Peyer's patch (tissue), 4 donors: ENCODE results near the gene THRAP3. TPM values are rescaled to one million over a fixed set of nuclear protein-coding genes. Genes with fewer than 3 reads are reported as not detected.

ENCODE experiments used
- DNase-seq, 3 donors: peaks; one replicate each; pipeline ENCODE4 v3.0.0-alpha.2; 2017 to 2019
- H3K27ac ChIP-seq, 4 donors: fragments of 200-600 bp; sonication (generic); one replicate each; pipeline ENCODE4 v1.5.1; 2016 to 2019
- H3K27me3 ChIP-seq, 2 donors: fragments of 200-600 bp; sonication (generic); one replicate each; pipeline ENCODE4 v1.5.1; 2019
- H3K36me3 ChIP-seq, 3 donors: fragments of 200-600 bp; sonication (generic); one replicate each; pipeline ENCODE4 v1.5.1; 2016 to 2019
- H3K4me1 ChIP-seq, 4 donors: fragments of 200-600 bp; sonication (generic); one replicate each; pipeline ENCODE4 v1.5.1; 2016 to 2019
- H3K4me3 ChIP-seq, 4 donors: fragments of 200-600 bp; sonication (generic); 1 replicate in 3 of 4; 2 replicates in 1 of 4; pipeline ENCODE4 v1.5.1; 2016 to 2019; ENCODE audit warnings: mild to moderate bottlenecking in 1 of 4
- H3K9me3 ChIP-seq, 4 donors: fragments of 200-600 bp; sonication (generic); one replicate each; pipeline ENCODE4 v1.5.1; 2016 to 2019; ENCODE audit warnings: mild to moderate bottlenecking in 1 of 4
- CTCF ChIP-seq, 6 experiments: fragments of 450-650 bp in 4 of 6; fragments of 200-600 bp in 2 of 6; sonication (generic) in 1 of 6; IDR thresholded peaks; one replicate each; pipeline ENCODE4 v1.5.1; 2017 to 2019; ENCODE audit warnings: antibody characterized with exemption in 6 of 6, mild to moderate bottlenecking in 3 of 6, moderate library complexity in 1 of 6
- POLR2A ChIP-seq, 2 donors: fragments of 450-650 bp; IDR thresholded peaks; one replicate each; pipeline ENCODE4 v1.5.1; 2017; ENCODE audit warnings: antibody characterized with exemption in 2 of 2, mild to moderate bottlenecking in 2 of 2, moderate library complexity in 2 of 2
- total RNA-seq, 4 donors: library from RNA; depleted of rRNA; stranded (reverse); fragments of >200 nt; gene quantifications; one replicate each; pipeline ENCODE4 v1.1.0, GENCODE V29; 2016

Gene THRAP3
- total RNA-seq, 4 donors from 2014 or later, result 49.5 to 99.0 (median 64.4) TPM

DNA sequence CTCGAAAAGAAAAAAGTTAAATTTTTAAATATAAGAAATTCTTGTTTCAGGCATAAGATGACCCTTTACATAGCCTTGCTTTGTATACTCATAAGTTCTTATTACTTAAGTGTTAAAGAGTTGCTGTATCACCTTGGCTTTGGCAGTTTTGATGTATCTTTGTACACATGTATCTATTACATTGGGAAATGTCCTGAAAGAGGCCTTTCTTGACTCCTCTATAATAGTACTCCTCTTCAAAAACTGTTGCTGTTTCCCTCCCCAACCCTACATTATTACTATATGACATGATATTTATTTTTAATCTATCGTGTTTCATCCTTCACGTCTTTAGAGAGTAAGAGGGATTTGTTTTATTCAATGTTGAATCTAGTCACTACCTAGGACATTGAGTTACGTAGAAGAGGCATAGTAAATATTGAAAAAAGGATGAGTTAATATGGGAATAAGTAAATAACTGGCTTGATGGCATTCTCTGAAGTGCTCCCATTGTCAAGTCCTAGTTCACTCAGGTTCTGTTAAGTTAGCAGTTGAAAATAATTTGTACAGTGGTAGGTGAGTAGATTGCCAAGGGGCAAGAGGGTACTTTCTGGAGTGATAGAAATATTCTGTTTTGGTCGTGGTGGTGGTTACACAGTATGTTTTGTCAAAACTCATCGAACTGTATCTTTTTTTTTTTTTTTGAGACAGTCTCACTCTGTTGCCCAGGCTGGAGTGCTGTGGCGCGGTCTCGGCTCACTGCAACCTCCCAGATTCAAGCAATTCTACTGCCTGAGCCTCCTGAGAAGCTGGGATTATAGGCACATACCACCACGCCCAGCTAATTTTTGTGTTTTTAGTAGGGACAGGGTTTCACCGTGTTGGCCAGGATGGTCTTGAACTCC is 8.2 kb downstream of the THRAP3 start:
- no peak overlapping the region for H3K4me3 ChIP-seq
- TF ChIP-seq CTCF (IDR thresholded peaks at IDR 0.05), result no peak
- TF ChIP-seq POLR2A (IDR thresholded peaks at IDR 0.05), result no peak
- no peaks in the 10 kb centered on the region for H3K27me3 ChIP-seq
- H3K27ac ChIP-seq, result peak overlapping the region in 1 of 4 donors; percentile 14
- no peaks in the 10 kb centered on the region for H3K9me3 ChIP-seq
- no peak for DNase-seq
- peaks cover 0 to 49% (median 0%) of the 10 kb centered on the region in 3 donors for H3K36me3 ChIP-seq
- peaks cover 0 to 18% (median 0%) of the 10 kb centered on the region in 4 donors for H3K4me1 ChIP-seq

- H3K9me3 ChIP-seq, result no peaks in the 10 kb centered on the region
- peaks cover 0 to 23% (median 0%) of the 10 kb centered on the region in 4 donors for H3K4me1 ChIP-seq
- DNase-seq, result no peak
- peaks cover 0 to 22% (median 0%) of the 10 kb centered on the region in 3 donors for H3K36me3 ChIP-seq
- H3K4me3 ChIP-seq, result no peak overlapping the region
- no peaks in the 10 kb centered on the region for H3K27me3 ChIP-seq
- TF ChIP-seq CTCF (IDR thresholded peaks at IDR 0.05) (no peak), POLR2A (IDR thresholded peaks at IDR 0.05) (no peak)
- no peak overlapping the region for H3K27ac ChIP-seq
Measured at GRCh38 chr1:36236302-36236701, 12.1 kb downstream of the THRAP3 start.

- Histone ChIP-seq H3K4me3 (no peak overlapping the region), H3K27ac (no peak overlapping the region), H3K36me3 (peaks cover 0 to 17% (median 0%) of the 10 kb centered on the region in 3 donors), H3K27me3 (no peaks in the 10 kb centered on the region), H3K4me1 (peaks cover 0 to 19% (median 0%) of the 10 kb centered on the region in 4 donors), H3K9me3 (no peaks in the 10 kb centered on the region)
- no peak for TF ChIP-seq CTCF (IDR thresholded peaks at IDR 0.05)
- TF ChIP-seq POLR2A (IDR thresholded peaks at IDR 0.05), result no peak
- DNase-seq, result no peak
Measured at GRCh38 chr1:36238433-36238832, 14.2 kb downstream of the THRAP3 start.

DNA sequence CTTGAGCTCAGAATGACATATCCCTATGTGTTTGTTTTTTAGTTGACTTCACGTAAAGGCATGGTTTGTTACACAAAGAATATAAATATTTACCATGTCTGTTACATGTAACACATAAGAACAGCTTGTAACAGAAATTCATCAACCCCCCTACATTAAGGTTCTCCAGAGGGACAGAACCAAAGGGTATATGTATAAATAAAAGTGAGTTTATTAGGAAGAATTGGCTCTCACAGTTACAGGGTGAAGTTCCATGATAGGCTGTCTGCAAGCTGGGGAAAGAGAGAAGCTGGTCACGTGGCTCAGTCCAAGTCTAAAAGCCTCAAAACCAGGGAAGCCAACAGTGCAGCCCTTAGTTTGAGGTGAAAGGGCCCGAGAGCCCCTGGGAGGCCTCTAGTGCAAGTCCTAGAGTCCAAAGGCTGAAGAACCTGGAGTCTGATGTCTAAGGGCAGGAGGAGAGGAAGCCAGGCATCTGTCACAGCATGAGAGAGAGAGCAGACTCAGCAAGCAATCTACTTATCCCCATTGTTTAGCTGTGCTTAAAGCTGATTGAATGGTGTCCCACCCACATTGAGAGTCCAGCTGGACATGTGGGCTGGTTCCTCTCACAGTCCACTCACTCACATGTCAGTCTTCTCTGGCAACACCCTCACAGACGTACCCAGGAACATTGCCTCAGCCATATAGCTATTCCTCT is 15.8 kb downstream of the THRAP3 start:
- DNase-seq, result peak in 1 of 3 donors; percentile 54
- Histone ChIP-seq H3K27me3 (no peaks in the 10 kb centered on the region), H3K36me3 (peaks cover 0 to 11% (median 0%) of the 10 kb centered on the region in 3 donors), H3K4me3 (no peak overlapping the region), H3K9me3 (no peaks in the 10 kb centered on the region), H3K4me1 (peaks cover 0 to 19% (median 0%) of the 10 kb centered on the region in 4 donors), H3K27ac (peak overlapping the region in 1 of 4 donors; percentile 36)
- TF ChIP-seq CTCF (IDR thresholded peaks at IDR 0.05) (no peak), POLR2A (IDR thresholded peaks at IDR 0.05) (no peak)

GRCh38 chr1:36247538-36247937 is 23.3 kb downstream of the THRAP3 start:
- peak overlapping the region in 1 of 4 donors; percentile 45 for H3K27ac ChIP-seq
- no peaks in the 10 kb centered on the region for H3K9me3 ChIP-seq
- peaks cover 0 to 4% (median 0%) of the 10 kb centered on the region in 3 donors for H3K36me3 ChIP-seq
- TF ChIP-seq CTCF (IDR thresholded peaks at IDR 0.05) (no peak), POLR2A (IDR thresholded peaks at IDR 0.05) (no peak)
- H3K4me1 ChIP-seq, result peaks cover 0 to 24% (median 0%) of the 10 kb centered on the region in 4 donors
- H3K4me3 ChIP-seq, result no peak overlapping the region
- no peak for DNase-seq
- no peaks in the 10 kb centered on the region for H3K27me3 ChIP-seq
